GM19328 (cell line): ENCODE measurements around the gene PRKCE.

ENCODE experiments used
- ATAC-seq: cut with Tn5 transposase; IDR thresholded peaks from one replicate; pipeline ENCODE4 v1.9.1; 2021; ENCODE audit warnings: mild to moderate bottlenecking, moderate library complexity; ENCODE audit not compliant: unreplicated experiment

PRKCE gene

DNA sequence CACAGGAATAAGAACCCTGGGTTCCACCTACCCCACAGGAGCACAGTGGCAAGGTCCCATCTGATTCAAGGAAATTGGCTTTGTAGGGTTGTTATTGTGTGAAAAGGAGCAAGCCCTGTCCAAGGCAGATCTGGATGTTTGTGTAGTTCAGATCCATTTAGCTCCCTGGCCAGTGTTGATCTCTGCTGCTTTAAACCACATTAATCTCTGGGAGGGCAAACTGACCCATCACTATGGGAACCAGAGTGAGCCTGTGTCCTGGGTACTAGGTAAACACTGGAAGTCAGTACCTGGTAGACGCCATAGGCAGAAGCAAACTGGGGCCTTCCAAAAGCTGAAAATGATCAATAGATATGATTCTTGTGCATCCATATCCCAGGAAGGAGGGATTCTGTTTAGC, 374.2 kb downstream of the PRKCE start:
- ATAC-seq = no peak

DNA sequence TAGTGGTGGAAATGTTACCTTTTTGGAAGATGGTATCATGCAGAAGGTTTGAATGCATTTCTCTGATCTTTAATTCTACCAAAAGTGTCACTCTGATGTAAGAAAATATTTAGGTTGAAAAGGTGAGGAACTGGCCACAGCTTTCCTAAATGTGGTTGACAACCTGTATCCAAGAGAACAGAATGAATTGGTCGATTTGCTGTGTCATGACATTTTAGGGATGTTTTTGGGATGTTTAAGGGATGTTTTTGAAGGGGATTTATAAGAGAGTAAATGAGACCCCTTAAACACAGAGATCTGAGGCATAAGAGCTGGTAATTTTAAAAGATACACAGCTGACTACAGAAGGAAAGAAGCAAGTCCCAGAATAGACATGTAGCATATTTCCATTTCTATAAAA, 375.0 kb downstream of the PRKCE start:
- ATAC-seq = no peak

DNA sequence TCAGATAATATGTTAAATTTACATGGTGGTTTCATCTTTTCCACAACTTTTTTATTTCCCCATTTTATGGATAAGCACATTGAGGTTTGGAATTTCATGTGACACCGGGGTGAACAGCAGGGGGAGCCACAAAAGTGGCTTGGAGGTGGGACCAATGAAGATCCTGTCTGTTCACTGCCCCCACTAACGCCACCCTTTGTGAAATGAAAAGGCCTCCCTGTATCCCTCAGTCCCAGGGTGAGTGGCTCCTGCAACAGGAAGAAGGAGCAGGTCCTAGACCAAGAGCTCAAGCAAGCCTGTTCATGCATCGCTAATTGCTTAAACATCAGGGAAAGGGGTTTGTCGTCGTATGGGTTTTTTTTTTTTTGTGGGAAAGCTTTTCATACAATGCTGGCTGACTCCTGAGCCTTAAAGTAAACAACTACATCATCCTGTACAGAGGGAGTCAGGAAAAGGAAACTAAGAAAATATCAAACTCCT, 377.9 kb downstream of the PRKCE start:
- no peak for ATAC-seq

DNA sequence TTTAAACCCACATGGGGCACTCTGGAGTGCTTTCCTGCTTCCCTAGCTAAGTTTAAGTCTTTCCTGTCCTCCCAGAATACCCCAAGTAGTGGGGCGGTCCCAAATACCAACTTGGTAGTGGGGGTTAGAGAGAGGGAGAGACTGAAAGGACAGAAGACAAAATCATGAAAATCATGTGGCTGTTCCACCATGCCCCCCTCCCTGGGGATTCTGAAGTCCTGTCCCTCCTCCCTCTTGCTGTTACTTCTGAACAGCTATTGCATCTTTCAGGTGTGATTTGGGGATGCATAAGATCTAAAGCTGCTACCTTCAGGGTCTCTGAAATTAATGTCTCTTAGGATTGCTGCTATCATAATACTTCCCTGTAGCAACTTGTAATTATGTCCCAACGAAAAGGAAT, 378.9 kb downstream of the PRKCE start:
- ATAC-seq = no peak

DNA sequence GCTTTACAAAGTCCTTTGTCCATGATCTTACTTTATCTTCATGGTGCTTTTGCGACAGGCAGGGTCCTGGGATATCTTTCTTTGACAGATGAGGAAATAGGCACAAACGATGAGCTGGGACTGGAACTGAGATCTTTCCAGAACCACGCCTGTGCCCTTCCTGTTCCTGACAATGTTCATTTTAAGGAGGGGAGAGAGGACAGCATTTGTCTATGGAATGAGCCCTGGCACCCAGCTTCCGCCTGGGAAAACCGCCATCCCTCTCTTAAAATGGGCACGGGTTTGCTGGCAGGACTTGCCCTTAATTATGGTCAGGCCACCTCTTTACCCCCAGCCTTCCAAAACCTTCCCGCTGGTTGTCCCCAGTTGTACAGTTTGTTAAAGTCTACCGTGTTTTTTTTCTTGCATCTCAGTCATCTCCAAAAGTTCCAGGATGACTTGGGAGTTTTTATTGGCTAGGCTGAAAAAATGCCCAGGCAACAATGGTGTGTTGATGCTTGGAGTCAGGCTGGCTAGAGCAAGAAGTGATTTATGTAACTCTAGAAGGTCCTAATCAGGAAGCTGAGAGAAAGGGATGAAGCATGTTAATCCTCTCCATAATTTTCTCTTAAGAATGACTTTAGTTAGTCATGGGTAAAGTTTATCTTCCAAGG, 380.8 kb downstream of the PRKCE start:
- ATAC-seq = no peak

DNA sequence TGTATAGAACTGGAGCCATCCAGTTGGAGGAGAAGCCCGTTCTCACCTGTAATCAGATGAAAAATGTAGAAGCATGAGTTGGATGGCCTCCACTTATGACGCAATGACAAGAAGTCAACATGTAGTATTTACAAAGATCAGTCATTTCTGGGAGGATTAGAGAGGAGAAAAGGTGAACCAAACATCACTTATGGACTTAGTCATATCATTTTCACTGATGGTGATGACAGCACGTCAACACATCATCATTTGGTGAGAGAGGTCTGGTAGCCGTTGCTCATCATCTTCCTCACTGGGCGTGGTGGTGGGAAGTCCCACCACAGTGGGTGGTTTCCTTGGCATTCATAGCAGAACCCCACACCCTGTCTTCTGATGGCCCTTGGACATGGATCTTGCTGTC, 381.5 kb downstream of the PRKCE start:
- ATAC-seq = no peak

DNA sequence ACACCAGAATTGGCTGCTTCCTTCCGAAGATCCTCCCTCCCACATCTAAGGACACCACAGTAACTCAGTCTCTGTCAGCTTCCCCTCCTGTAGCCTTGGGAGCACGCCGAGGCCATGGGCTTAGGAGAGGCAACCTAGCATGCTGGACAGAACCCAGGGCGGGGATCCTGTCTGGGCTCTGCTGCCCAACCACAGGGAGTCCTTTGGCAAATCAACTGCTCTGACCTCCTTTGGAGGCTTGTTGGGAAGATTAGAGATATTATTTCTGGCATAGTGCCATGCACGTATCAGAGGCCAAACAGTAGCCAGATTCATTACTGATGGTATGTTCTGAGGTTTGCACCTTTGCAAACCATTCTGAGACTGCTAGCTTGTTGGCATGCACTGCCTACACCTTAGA, 383.1 kb downstream of the PRKCE start:
- no peak for ATAC-seq

DNA sequence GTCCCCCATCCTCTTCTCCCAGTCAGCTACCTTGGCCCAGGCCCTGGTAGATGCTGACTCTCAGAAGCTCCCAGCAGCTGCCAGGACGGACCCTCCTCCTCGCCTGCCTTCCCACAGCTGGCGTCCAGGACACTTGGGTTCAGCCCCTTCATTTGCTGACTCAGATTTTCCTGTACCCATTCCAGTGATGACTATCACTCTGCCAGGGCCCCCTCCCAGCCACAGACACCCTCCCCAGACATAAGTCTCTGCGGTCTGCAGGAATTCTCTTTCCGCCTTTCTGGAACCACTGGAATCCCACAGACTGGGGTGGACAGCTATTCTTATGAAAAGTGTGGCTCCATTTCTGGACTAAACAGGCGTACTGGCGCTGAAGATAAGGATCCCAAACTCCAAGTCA, 385.5 kb downstream of the PRKCE start:
- no peak for ATAC-seq

DNA sequence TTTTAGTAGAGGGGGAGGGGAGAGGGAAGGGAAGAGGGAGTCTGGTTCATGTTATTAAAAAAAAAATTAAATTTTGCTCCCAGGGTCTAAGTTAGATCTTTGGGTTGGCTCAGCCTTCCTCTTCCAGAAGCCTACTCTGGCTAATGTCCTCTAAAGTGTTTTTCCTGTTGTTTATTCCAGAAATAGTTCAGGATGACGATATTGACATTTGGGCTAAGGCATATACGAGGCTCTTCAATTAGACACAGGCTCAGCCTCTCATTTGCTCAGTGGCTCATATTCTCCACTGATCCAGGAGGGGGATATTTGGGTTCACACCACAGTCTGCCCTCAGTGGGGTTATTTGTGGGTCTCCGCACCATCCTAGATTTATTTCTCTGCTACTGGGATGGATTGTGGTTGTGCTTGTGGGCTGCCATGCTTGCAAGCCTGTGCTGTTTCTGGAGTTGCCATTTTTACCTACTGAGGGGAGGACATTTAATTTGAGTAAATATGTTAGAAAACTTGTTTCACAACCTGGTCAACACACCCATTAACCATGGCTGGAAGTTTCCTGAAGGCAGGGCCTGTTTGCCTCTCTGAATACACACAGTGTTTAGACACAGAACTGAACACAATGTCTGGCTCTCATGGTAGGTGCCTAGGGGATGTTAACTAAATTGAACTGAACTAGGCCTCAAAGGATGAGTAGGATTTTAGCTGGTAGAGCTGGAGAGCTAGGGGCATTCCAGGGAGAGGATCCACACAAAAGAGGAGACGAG, 388.2 kb downstream of the PRKCE start:
- no peak for ATAC-seq

DNA sequence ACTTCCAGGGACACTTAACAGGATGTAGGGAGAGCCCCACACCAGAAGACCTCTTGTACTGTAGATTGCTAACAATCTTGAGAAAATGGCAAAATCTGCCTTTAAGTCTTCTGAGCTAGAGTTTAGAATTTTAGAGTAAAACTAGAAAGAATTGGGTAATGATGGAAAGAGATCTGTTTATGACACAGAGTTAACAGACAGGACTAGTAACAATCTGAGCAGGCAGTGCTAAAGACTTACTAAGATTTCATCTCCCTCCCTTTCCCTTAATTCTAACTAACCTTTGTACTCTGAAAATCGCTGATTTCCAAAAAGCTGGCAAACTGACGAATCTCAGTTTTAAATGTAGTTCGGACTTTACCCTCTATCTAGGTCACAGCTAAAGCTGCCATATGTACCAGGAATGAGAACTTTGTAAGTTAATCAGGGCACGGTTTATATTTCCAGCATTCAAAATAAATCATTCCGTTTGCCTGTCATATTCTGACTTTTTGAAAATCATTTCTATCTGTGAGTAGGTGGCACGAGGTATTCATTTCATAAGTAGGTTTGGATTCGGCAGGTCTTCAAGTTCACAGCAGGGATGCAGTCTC, 389.2 kb downstream of the PRKCE start:
- no peak for ATAC-seq

DNA sequence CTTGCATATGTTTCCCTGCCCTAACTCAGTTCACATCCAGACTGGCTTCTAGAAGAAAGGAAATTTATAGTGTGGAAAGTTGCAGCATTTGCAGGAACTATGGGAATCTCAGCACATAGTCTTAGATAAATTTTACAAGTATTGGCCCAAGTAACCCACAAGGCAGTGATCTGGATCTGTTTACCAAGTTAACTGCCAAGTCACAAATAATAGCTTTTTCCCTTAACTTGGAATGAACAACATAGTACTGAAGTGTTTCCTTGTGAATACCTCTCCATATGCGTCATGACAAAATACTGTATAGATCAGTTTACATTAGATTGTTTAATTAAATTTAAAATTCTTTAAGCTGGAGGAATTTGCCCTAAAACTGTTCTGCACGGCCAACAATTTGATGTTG, 390.0 kb downstream of the PRKCE start:
- ATAC-seq = no peak

DNA sequence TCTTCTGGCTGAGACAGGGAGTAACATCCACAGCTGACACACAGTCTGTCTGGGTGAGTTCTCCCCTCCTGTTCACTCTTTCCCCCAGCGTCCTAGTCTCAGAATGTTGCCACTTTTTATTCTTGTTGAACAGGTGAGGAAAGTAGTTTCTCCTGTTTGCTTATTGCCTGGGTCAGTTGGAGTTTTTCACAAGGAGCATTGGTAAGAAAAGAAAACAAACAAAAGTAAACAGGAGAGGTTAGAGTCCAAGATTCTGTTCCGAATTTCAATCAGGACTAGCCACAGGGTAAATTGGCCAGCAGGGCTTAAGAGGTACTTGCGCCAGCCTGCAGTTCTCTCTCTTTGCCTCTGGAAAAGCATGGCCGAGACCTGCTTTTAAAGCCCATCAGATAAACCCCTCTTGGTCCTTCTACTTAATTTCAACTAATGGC, 390.7 kb downstream of the PRKCE start:
- ATAC-seq = no peak

DNA sequence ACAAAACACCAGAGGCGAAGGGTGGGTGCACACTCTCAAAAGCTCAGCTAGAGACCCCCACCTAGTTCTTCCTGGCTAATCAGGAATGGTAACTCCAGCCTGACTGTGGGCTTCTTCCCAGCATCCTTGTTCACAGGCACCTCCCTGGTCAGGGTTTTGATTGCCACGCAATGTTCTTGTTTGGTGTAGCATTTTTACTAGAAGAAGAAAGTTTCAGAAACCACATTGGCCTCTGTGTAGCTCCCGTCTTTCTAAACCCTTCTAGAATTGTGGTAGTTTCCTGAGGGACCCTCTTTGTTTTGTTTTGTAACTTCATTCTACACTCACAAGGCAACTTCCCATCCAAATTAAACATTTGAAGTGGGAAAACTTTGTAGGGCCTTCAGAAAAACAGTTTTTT, 391.2 kb downstream of the PRKCE start:
- ATAC-seq = no peak

DNA sequence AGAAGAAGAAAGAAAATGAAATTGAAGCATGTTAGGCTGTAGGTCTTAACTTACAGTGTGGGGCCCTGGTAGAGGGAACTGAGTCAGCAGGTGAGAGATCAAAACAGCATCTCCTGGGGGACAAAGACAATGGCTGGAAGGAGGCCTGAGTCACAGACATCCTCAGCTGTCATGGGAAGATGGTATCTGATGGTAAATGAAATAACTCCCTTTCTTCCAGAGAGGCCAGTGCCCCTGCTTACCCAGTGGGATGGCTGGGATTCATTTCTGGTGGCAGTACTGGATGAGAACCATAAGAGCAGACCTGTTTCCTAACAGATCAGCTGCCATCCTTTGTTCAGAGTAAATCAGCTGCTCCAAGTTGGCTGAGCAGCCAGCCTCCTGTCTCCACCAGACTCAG, 394.4 kb downstream of the PRKCE start:
- ATAC-seq = no peak

DNA sequence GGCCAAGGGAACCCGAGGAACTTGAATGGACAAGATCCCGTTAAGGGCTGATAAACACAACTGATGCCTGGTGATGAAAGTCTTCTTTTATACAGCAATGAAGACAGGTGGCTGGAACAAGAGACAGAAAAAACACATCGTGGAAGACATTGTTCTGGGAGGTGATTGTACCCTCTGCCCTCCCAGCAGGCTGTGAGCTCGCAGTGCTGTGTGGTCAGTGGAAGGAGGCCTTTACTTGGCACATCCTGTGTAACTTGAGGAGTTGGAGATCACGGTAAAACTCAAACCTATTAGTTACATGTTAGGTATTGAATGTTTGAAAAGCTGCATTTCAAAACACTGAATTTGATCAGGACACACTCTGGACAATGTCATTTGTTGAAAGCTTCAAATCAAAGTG, 395.8 kb downstream of the PRKCE start:
- ATAC-seq = no peak

DNA sequence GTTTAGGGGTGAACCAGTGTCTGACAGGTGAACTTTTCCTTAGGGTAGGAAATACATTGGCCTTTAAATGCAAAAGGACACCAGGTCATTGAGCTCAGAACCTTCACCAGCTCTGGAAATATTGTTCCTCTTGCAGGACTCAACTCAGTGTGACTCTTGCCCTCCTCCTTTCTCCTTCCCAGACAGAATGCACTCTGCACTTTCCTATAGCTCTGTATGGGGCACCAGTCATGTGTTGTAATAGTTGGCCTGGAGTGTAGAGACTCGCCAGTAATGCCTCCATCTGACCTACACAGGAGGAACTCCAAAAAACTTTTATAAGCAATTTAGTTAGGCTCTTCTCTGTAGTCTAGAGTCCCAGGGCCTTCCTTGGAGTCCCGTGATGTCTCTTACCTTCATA, 397.2 kb downstream of the PRKCE start:
- no peak for ATAC-seq

DNA sequence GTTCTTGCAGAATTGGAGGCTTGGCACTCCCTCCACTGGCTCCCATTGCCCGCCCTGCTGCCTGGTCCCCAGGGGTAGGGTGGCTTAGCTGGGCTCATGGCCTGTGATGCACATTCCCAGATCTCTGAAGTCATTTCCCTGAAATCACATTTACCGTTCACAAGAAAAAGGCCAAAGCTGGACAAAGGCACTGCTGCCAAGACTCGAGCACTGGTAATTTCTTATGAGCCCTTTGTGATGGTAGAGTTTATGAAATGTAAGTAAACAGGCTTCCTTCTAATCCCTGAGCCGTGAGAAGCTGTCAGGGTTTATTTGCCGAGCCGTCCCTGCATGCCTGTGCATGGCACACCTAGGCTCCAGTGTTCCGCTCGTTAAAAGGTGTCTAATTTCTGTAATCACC, 398.6 kb downstream of the PRKCE start:
- no peak for ATAC-seq

DNA sequence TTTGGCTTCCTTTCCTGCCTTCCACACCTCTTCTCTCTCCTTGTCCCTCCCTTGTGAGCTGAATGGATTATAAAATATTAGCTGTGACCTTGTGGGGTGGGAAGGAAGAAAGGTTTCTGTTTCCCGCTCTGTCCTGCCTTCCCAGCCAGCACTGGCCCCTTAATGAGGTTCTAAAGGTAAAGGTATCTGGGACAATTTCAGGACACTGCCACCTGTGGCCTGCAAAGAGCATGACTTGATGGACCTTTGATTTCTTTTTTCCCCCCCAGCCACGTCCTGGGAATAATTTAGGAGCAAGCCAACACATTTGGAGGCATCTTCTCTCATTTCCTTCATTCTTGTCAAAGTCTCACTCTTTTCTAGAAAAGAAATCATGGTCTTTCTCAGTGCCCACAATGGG, 399.0 kb downstream of the PRKCE start:
- ATAC-seq = no peak

DNA sequence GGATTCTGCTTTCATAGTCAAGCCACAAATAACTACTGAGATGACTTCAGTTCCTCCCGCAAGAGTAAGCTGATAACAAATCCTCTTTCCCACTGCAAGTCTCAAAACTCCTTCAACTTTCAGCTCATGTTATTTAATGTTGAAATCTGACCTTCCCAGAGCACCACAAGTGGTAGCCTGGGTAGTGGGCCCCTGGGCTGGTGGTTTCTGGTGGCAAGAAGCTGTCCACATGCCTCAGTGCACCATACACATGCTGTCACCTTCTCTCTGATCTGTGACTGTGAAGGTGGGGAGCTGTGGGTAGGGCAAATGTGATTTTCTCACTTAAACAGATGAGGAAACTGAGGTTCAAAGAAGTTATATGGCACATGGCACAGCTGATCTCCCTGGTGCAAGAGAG, 399.6 kb downstream of the PRKCE start:
- ATAC-seq = no peak

DNA sequence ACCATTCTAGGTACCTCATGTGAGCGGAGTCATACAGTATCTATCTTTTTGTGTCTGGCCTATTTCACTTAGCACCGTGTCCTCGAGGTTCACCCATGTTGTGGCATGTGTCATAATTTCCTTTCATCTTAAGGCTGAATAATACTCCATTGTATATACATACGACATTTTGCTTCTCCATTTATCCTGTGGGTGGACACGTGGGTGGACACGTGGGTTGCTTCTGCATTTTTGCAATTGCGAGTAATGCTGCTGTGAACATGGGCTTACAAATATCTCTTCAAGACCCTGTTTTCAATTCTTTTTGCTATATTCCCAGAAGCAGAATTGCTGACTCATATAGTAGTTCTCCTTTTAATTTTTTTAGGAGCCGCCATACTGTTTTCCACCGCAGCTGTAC, 402.1 kb downstream of the PRKCE start:
- no peak for ATAC-seq

DNA sequence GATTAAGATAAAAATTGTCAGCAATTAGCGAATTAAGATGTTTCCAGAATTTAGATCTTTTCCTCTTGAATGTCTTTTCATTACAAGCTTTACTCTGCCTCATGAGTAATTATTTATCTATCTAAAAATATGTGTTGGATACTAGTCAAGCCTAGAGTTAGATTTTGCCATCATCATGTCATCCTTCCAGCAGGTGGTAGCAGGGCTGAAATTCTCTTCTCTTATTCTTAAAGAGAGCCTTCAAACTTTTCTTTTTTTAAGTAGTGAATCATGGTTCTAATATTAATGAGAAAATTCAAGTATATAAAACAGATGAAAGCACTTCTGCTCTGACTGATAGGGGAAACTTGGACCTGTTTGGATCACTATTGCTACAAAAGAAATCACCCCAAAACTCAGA, 405.1 kb downstream of the PRKCE start:
- no peak for ATAC-seq

DNA sequence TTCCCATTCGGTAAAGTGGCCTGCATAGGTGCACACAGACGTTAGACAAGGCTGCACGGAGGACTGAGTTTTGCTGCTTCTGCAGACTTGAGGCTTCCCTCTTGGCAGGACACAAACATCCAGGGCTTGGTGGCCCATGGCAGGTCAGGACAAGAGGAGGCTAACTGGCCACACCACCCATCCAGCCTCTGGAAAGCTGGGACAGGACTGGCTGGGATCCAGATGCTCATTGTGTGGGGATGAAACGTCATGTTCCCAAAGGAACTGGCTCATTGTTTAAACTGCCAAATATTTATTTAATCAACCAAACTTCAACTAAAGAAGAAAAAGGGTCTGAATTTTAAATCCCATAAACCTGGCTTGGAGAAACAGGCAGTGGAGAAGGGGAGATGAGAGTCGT, 406.7 kb downstream of the PRKCE start:
- no peak for ATAC-seq
